Upper lobe of right lung (tissue), 1 donor: ENCODE measurements around the gene KDM2A. TPM values are rescaled to one million over a fixed set of nuclear protein-coding genes. Genes with fewer than 3 reads are reported as not detected.
"Not testable (repeated sequence)": the region's sequence is repeated elsewhere in the genome, so short reads cannot be mapped to it uniquely, and the experiment has no call there.

ENCODE experiments used
- ATAC-seq: fragments of 200-7000 bp; cut with Tn5 transposase; one replicate; pipeline ENCODE4 v1.9.1; 2020; ENCODE audit warnings: mild to moderate bottlenecking, moderate library complexity
- DNase-seq: peaks from one replicate; pipeline ENCODE4 v3.0.0-alpha.2; 2020
- H3K27ac ChIP-seq: fragments of 200-600 bp; one replicate; pipeline ENCODE4 v1.8.0; 2022
- H3K27me3 ChIP-seq: fragments of 200-600 bp; one replicate; pipeline ENCODE4 v1.8.0; 2022; ENCODE audit warnings: mild to moderate bottlenecking
- H3K36me3 ChIP-seq: fragments of 200-600 bp; one replicate; pipeline ENCODE4 v1.8.0; 2022
- H3K4me1 ChIP-seq: fragments of 200-600 bp; one replicate; pipeline ENCODE4 v1.8.0; 2022
- H3K4me3 ChIP-seq: fragments of 200-600 bp; one replicate; pipeline ENCODE4 v1.8.0; 2022; ENCODE audit warnings: mild to moderate bottlenecking
- H3K9me3 ChIP-seq: fragments of 200-600 bp; one replicate; pipeline ENCODE4 v1.8.0; 2022
- intact Hi-C: fragments of 100-400 bp; cut with DNase I; formaldehyde crosslinking; loops from one replicate; pipeline ENCODE4 v1.11.0; 2022
- total RNA-seq: library from RNA; stranded (reverse); fragmentation: NEBNext Ultra II Directional; extraction: Animal tissue kit (Norgen Biotek cat#: 25700); gene quantifications from one replicate; pipeline ENCODE4 v1.2.1, GENCODE V29; 2021
- TF ChIP-seq, protein P1 (sequence below): fragments of 200-600 bp; IDR thresholded peaks from one replicate; pipeline ENCODE4 v1.8.0; 2022; ENCODE audit warnings: antibody characterized with exemption
- donor health status: DM: no; HTN: yes; CAD: no; lungs with severe emphysema.

Gene KDM2A
- total RNA-seq, 1 donor from 2014 or later, result 79.5 TPM

- no peak for DNase-seq
- intact Hi-C loops, result no loop called here
- Histone ChIP-seq H3K36me3 (no peaks in the 10 kb centered on the region), H3K4me1 (peaks cover 13% of the 10 kb centered on the region), H3K27ac (no peak overlapping the region), H3K27me3 (no peaks in the 10 kb centered on the region), H3K9me3 (no peaks in the 10 kb centered on the region), H3K4me3 (no peak overlapping the region)
- TF ChIP-seq, protein P1, sequence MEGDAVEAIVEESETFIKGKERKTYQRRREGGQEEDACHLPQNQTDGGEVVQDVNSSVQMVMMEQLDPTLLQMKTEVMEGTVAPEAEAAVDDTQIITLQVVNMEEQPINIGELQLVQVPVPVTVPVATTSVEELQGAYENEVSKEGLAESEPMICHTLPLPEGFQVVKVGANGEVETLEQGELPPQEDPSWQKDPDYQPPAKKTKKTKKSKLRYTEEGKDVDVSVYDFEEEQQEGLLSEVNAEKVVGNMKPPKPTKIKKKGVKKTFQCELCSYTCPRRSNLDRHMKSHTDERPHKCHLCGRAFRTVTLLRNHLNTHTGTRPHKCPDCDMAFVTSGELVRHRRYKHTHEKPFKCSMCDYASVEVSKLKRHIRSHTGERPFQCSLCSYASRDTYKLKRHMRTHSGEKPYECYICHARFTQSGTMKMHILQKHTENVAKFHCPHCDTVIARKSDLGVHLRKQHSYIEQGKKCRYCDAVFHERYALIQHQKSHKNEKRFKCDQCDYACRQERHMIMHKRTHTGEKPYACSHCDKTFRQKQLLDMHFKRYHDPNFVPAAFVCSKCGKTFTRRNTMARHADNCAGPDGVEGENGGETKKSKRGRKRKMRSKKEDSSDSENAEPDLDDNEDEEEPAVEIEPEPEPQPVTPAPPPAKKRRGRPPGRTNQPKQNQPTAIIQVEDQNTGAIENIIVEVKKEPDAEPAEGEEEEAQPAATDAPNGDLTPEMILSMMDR, result no peak
- ATAC-seq, result peak; percentile 39
Observed at GRCh38 chr11:67163006-67163405, 43.9 kb downstream of the KDM2A start.

DNA sequence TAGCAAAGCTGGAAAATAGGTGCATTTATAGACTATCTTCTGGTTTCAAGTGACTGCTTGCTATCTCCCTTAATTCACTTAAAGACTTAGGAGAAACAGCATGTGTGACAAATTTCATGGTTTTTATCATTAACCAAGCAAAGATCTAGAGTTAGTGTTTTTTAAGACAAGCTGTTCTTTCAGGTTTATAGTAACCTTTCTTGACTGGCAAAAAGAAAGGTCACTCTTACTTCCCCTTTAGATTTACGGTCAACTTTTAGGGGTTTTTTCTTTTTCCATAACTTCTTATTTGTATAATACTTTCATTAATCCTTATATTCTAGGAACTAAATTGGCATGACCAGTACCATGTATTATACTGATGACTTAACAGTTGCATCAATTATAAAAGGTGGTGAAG is 46.6 kb downstream of the KDM2A start:
- peaks cover 11% of the 10 kb centered on the region for H3K4me1 ChIP-seq
- H3K4me3 ChIP-seq, result no peak overlapping the region
- TF ChIP-seq, protein P1, result no peak
- H3K36me3 ChIP-seq, result no peaks in the 10 kb centered on the region
- H3K27me3 ChIP-seq, result no peaks in the 10 kb centered on the region
- DNase-seq, result no peak
- ATAC-seq, result no peak
- no peak overlapping the region for H3K27ac ChIP-seq
- no peaks in the 10 kb centered on the region for H3K9me3 ChIP-seq
- intact Hi-C loops, result no loop called here

- DNase-seq (no peak), ATAC-seq (no peak)
- Histone ChIP-seq H3K27ac (no peak overlapping the region), H3K9me3 (no peaks in the 10 kb centered on the region), H3K36me3 (peaks cover 2% of the 10 kb centered on the region), H3K4me1 (peaks cover 11% of the 10 kb centered on the region), H3K4me3 (no peak overlapping the region), H3K27me3 (no peaks in the 10 kb centered on the region)
- intact Hi-C loops, result no loop called here
- TF ChIP-seq, protein P1, result no peak
Observed at GRCh38 chr11:67167091-67167490, 48.0 kb downstream of the KDM2A start.

DNA sequence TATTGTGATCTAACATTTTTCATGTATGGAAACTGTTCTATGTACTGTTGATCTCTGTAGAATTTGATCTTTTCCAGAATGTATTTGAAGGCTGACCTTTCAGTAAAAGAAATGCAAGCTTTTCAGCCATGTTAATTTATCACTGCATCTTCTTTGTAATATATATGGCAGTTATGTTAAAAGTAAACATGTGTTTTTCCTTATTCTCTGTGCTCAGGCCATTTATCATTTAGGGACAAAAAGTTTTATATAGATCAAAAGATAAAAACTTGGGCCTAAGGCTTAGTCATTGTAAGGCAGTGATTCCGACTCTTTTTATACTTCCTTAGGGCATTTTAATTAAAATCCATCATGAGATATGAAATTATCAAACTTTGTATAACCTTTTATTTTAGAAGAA is 48.7 kb downstream of the KDM2A start:
- intact Hi-C loops, result no loop called here
- ATAC-seq, result no peak
- H3K27me3 ChIP-seq, result no peaks in the 10 kb centered on the region
- H3K4me3 ChIP-seq, result no peak overlapping the region
- H3K9me3 ChIP-seq, result no peaks in the 10 kb centered on the region
- H3K36me3 ChIP-seq, result peaks cover 4% of the 10 kb centered on the region
- H3K4me1 ChIP-seq, result peaks cover 11% of the 10 kb centered on the region
- DNase-seq, result no peak
- H3K27ac ChIP-seq, result no peak overlapping the region
- TF ChIP-seq, protein P1, result no peak

GRCh38 chr11:67168911-67169310 is 49.8 kb downstream of the KDM2A start:
- H3K27me3 ChIP-seq, H3K9me3 ChIP-seq, H3K27ac ChIP-seq, DNase-seq, H3K4me3 ChIP-seq, ATAC-seq, H3K36me3 ChIP-seq, intact Hi-C loops: not testable (repeated sequence)
- H3K4me1 ChIP-seq, result peaks cover 11% of the 10 kb centered on the region

DNA sequence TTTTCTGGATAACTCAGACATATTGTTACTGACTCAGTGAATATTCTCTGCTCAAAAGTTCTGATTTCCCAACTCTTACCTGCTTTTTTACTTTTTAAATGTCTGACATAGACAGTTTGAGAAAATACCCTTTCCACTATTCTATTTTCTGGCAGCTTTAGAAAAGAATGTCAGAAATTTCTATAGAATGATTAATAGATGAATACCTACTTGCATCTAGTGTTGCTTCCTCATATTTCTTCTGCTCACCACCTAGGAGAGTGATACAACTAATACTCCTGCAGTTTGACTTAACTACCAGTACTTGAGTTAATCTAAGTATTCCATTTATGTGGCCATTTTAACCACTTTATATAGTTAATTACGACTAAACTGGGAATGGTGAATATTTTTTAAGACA is 55.2 kb downstream of the KDM2A start:
- ATAC-seq, result no peak
- TF ChIP-seq, protein P1, result no peak
- intact Hi-C loops, result no loop called here

More for the DNA sequence above, 55.2 kb downstream of the KDM2A start:
- H3K9me3 ChIP-seq, result no peaks in the 10 kb centered on the region
- no peaks in the 10 kb centered on the region for H3K4me1 ChIP-seq
- no peak for DNase-seq
- peaks cover 9% of the 10 kb centered on the region for H3K36me3 ChIP-seq
- no peaks in the 10 kb centered on the region for H3K27me3 ChIP-seq
- H3K27ac ChIP-seq, result no peak overlapping the region
- no peak overlapping the region for H3K4me3 ChIP-seq
